HG02571 (cell line): ENCODE measurements around the gene DNAAF8.

Source experiments
- ATAC-seq: cut with Tn5 transposase; IDR thresholded peaks from one replicate; pipeline ENCODE4 v1.9.1; 2021; ENCODE audit warnings: mild to moderate bottlenecking, moderate library complexity; ENCODE audit not compliant: unreplicated experiment

DNAAF8 gene

GRCh38 chr16:4695473-4696171 is 38.7 kb upstream of the DNAAF8 start:
- ATAC-seq = no peak

- ATAC-seq = no peak
Observed at GRCh38 chr16:4696172-4696904, 38.0 kb upstream of the DNAAF8 start.

GRCh38 chr16:4696905-4697847 is 37.2 kb upstream of the DNAAF8 start:
- no peak for ATAC-seq

- no peak for ATAC-seq
Observed at GRCh38 chr16:4697848-4698291, 36.5 kb upstream of the DNAAF8 start.

- ATAC-seq = no peak
Observed at GRCh38 chr16:4698321-4699045, 35.9 kb upstream of the DNAAF8 start.

GRCh38 chr16:4699046-4699556 is 35.2 kb upstream of the DNAAF8 start:
- ATAC-seq = no peak

GRCh38 chr16:4700380-4700996 is 33.8 kb upstream of the DNAAF8 start:
- ATAC-seq = no peak

- ATAC-seq = no peak
Observed at GRCh38 chr16:4700997-4701743, 33.2 kb upstream of the DNAAF8 start.

GRCh38 chr16:4701791-4702465 is 32.4 kb upstream of the DNAAF8 start:
- ATAC-seq = no peak

GRCh38 chr16:4702466-4702808 is 31.9 kb upstream of the DNAAF8 start:
- no peak for ATAC-seq

- ATAC-seq = no peak
Observed at GRCh38 chr16:4703906-4704305, 30.4 kb upstream of the DNAAF8 start.

- ATAC-seq = no peak
Observed at GRCh38 chr16:4704491-4704890, 29.8 kb upstream of the DNAAF8 start.

GRCh38 chr16:4704913-4705312 is 29.4 kb upstream of the DNAAF8 start:
- ATAC-seq = no peak

- ATAC-seq = no peak
Observed at GRCh38 chr16:4706871-4707270, 27.5 kb upstream of the DNAAF8 start.

- no peak for ATAC-seq
Observed at GRCh38 chr16:4709481-4709880, 24.9 kb upstream of the DNAAF8 start.

- no peak for ATAC-seq
Observed at GRCh38 chr16:4713663-4714501, 20.5 kb upstream of the DNAAF8 start.

GRCh38 chr16:4714996-4715395 is 19.3 kb upstream of the DNAAF8 start:
- ATAC-seq = no peak

- ATAC-seq = no peak
Observed at GRCh38 chr16:4718466-4718865, 15.9 kb upstream of the DNAAF8 start.
